ENCODE data around the gene RAP1B.

Gene RAP1B

DNA sequence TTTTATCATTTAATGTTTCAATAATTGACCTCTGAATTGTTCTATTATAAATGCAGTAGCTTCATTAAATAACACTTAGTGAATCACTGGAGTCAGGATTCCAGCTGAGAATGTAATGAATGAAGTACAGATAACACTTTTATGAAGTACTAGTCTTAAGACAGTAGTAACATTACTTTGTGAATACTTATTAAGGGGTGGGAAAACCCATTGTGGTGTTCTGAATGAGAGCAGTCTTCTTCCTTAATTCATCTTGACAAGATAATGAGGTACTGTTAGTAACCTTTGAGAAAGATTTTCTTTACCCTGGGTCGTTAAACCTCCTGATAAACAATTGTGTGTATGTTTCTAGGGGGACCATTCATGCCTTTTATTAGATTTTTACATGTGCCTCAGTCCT lies 88.8 kb downstream of the RAP1B start:
- DNase-seq (ENCODE audit: low read depth in 2 of 2), result no peak

Measured in stimulated activated CD4-positive, alpha-beta T cell treated with anti-CD3 and anti-CD28 coated beads, Interleukin-4, amount 100 ng/mL, for 48 hours (primary cell).